Measurements from ENCODE around the gene PLPP6.

The PLPP6 gene

DNA sequence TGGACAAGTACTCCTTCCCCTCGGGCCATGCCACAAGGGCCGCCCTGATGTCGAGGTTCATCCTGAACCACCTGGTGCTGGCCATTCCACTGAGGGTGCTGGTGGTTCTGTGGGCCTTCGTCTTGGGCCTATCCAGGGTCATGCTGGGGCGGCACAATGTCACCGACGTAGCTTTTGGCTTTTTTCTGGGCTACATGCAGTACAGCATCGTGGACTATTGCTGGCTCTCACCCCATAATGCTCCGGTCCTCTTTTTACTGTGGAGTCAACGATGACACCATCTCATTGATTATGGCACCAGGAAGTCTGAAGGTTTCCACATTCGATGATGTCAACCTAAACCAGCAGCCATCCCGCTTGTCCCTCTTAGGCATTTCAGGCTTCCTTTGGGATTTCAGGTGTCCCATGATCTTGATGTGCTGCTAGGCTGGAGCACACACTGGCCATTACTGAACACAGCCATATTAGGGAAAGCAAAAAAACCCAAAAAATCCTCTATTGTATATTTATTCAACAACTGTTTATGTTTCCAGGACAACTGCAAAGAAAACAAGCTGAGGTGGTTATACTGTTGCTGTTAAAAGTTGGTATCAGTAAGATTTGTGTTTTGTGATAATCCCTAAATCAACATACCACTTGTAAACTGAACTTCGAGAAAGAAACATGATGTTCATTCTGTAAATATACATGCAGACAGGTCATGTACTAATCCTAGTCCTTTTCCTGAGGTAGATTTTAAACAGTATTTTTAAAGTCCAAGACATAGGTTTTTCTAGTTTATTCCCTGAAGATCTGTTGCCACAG, 1.1 kb downstream of the PLPP6 start:
- no peak for DNase-seq (ENCODE audit: low read depth)

DNA sequence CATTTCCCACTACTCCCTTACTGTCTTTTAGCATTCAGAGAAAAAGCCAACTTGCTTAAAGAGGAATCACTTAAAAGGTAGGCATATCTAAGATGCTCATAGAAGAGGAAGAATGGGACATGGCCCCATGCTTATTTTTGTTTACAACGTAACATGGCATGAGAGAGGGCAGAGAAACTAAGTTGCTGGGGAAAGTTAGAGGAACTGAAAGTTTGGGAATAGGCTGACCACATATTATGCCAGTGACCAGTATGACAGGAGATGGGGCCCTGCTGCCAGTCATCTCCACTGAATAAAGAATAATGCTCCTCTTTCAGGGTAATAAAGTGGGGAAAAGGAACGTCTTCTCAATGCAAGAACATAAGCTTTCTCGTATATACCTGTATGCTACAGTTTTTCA, 1.9 kb downstream of the PLPP6 start:
- no peak for DNase-seq (ENCODE audit: low read depth)

DNA sequence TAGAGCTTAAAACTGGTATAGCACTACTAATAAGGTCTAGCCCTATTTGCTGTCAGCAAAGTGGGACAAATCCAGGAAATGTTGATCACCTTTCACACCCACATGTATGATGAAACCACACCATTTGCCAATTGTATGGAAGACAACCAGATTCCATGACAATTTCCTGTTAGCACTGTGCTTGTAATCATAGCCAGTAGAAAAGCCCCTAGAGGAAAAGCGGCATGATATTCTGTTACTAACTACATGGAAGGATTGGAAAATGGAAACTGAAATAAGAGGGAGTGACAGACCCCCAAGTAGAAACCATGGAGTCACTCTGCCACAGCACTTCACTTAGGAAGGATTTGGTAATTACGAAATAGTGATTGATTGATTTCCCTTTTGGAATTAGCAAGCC, 3.3 kb downstream of the PLPP6 start:
- no peak for DNase-seq (ENCODE audit: low read depth)

DNA sequence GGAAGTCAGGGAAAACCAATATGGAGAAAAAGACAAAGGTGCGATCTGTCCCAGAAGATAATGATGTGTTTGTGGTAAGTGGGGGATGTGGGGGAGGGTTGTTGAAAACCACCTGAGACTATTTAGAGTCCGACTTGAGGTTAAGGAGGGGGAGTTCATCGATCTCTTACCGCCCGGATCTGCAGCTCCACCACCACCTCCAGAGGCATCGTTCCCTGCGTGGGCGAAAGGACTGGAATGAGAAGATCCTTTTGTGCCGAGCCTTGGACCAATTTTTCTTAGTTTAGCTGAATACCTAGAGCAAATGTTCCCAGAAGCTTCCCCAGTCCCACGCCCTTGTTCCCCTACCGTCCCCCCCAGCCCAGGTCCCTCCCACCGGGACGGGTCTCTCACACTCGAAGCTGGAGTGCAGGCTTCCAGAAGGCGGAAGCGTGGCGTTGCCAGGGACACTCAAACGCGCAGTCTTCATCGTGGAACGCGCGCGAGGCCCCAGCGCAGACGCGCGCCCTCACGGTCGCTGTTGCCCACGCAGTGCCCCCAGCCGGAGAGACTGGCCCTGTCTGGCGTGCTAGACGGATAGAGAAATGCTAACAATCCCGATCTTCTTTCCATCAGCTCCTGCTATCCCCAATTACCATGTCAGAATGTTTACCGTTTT, 4.1 kb downstream of the PLPP6 start, which contains the start of gene SPATA6L:
Gene SPATA6L (minus strand): TSS at position 439 of the 658 bp plus-strand sequence. CDS start 230 bp downstream, at position 209.
- no peak for DNase-seq (ENCODE audit: low read depth)

DNA sequence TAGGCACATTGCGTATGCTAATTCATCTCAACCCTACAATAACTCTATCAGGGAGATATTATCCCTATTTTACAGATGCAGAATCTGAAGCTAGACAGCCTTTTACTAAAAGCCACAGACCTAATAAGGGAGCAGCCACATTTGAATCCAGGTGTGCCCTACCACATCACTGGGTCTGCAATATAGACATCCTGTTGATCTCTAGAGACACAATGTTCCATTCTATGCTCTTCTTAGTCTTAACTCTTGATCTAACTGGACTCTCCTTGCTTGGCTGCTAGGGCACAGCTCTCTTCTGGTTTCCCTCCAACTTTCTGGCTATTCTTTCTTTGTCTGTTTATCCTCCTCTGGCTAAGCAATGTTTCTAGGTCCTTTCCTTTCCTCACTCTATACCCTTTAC, 5.6 kb downstream of the PLPP6 start:
- DNase-seq (ENCODE audit: low read depth), result no peak

DNA sequence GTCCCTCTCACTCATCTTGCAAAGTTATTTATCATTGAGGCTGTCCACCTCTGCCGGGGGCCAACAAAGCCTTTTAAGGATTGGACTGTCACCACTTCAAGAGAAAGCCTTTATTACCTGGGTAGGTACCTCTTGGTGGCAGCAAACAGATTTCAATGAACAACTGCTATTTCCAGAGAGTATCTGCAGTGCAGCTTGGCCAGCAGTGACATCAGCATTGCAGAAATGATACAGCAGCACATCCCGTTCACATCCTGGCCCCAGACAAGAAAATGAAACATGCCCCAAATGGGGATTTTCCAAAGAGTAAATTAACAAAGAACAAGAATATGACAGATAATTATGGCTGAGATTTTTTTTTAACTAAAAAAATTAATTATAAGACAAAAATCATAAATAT, 6.5 kb downstream of the PLPP6 start:
- no peak for DNase-seq (ENCODE audit: low read depth)

DNA sequence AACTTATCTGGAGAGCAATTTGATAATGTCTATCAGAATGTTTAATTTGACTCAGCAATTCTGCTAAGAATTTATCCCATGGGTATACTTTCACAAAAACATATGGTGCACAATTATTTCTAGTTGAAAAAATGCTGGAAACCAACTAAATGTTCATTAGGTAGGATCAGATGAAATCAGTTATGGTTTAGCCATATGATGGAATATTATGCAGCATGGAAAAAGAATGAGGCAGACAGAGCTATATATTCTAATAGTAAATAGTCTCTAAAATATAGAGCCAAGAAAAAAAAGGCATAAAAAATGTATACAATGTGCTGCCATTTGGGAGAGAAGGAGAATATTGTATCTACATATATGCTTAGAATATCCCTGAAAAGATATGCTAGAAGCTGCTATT, 7.8 kb downstream of the PLPP6 start:
- no peak for DNase-seq (ENCODE audit: low read depth)

DNA sequence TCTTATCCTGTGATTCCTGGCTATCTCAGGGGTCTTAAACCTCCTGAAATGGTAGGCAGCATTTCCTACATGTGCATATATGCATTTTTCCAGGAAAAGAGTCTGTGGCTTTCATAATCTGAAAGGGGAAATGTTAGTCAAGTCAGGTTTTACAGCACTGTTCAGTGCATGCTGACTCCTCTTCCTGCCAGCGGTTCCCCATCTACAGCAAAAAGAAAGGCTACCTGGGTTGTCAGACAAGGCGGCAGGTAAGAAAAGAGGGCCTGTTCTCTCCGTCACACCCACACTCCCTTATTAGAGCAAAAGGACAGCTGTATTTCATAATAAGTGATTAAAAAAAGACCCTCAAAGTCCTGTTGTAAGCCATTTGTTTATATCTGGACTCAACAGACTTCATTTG, 8.5 kb downstream of the PLPP6 start:
- DNase-seq (ENCODE audit: low read depth), result no peak

DNA sequence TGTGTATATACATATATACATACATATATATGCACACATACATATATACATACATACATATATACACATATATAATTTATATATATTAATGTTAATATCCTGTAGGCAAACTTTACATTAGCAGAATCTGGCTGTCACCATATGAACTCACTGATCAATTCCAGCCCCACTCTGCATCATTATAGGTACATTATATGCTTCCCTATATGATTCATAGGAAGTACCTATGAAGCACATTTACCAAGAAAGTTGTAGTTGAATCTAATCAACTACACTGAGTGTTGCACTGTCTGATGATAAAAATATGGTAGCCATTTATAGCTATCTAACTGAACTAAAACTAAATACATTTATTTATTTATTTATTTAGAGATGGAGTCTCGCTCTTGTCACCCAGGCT, 9.6 kb downstream of the PLPP6 start:
- DNase-seq (ENCODE audit: low read depth), result no peak

DNA sequence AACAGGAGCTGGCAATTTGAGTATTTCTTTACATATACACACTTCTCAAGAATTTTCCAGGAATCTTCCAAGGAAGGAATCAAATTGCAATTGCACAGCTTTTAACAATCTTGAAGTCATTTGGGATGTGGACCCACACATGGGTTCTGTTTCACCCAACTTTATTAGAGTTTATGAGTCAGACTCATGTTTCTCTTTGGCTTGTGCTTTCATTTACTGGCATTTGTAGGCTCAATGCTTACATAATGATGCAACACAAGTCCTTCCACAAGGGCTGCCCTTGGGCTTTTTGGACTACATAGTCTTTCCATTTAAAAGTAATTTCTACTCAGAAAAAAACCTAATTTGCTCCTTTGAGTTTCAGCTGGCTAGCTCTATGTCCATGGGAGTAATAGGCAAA, 12.7 kb downstream of the PLPP6 start:
- peak; percentile 92 for DNase-seq (ENCODE audit: low read depth)

DNA sequence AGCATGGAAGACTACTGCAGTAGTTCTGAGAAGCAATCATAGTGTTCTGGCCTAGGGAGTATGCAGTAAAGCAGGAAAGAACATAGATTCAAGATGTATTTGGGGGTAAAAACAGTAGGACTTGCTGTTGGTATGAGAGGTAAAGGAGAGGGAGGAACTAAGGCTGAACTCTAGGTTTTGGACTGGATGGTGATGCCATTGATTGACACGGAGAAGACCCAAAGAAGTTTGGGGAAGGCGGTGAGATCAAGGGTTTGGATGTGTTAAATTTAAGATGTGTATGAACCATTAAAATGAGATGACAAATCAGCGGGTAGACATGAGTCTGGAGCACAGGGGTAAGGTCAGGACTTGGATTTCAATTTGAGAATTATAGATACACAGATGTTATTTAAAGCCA, 15.3 kb downstream of the PLPP6 start:
- DNase-seq (ENCODE audit: low read depth), result no peak

DNA sequence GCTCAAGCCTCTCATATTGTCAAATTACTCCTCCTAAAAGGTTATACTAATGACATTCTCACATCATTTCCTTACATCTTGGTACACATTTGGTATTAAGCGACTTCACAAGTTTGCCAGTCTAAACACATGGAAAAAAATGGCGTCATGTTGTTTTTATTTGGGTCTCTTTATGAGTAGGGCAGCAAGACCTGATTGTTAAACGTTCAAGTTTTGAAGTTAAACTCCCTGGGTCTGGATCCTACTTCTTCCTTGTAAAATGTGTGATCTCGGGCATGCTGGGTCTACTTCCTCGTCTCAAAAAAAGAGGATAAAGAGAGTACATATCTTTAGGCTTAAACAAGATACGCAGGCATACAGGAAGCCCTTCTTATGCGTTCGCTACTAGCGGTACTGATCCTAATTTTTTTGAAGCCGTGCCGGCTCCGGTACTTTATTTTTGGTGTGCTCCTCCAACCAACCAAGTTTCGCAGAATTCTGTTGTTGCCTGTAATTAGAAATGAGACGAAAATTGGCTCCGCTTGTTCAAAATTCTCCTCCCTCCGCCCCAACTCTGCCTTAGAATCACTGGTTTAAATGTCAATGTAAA, 16.7 kb downstream of the PLPP6 start:
- no peak for DNase-seq (ENCODE audit: low read depth)

DNA sequence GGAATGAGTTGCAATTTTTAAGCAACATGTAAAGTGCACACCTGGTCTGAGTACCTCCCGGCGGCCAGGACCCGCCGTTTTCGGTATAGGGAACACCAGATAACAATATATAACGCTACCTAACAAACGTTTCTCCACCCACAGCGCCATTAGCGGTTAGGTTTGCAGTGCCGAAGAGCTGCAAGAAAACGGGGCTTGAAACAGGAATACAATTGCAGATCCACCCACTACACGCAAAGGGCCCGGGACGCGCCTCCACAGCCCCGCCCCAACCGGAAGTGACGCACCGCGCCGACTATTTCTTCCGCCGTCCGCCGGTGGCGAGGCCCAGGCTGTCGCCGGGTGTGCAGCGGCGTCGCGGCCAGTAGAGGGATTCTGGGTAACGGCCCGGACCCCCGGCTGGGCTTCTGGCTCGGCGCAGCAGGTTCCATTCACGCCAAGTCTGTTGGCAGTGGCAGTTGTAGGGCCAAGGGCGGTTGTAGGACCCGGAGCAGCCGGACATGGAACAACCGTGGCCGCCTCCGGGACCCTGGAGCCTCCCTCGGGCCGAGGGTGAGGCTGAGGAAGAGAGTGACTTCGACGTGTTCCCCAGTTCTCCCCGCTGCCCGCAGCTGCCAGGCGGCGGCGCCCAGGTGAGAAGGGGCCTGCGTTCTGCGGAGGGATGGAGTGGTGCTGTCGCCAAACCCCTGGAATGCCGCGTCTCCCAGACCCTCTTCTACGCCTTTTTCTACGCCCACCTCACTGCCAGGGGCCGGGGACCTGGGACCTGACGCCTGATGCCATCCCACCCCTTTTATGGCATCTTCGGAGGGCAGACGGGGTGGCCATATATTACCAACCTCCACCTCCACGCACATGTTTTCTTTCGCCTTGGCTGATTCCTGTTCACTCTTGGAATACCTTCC, 17.4 kb downstream of the PLPP6 start, which contains the start of gene CDC37L1:
Gene CDC37L1 (plus strand): TSS at position 302 of the 905 bp plus-strand sequence. CDS start 199 bp downstream, at position 501.
- peak; percentile 92 for DNase-seq (ENCODE audit: low read depth)

DNA sequence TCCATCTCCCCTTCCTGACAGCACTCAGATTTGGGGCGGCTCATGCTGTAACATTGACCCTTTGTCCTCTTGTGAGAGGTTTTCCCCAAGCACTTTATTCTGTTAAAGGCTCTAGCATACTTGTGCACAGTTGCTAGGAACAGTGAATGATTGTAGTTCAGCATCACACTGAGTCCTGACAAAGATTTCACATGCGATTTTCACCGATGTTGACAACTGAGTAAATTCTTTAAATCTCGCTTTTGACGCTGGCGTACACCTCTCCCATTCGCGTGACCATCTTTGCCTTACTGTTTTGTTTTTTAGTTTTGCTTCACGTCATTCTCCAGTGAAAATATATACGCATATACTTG, 18.1 kb downstream of the PLPP6 start:
- no peak for DNase-seq (ENCODE audit: low read depth)

DNA sequence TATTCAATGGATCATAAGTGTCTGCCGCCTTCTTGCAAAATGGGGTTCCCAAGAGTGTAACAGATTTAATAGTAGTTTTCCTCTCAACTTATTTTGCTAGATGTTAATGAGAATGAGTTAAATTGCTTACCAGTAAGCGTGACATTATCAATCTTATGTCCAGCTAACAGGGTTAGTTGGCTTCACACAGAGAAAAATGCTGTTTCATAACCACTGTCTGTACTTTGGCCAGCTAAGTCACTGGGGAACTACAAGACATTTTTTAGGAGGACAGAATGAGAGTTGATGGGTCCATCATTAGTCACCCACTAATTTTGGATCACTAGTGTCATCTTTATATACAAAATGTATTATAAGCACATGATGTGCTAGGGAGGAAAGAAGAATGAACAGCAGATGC, 18.7 kb downstream of the PLPP6 start:
- DNase-seq (ENCODE audit: low read depth), result no peak

DNA sequence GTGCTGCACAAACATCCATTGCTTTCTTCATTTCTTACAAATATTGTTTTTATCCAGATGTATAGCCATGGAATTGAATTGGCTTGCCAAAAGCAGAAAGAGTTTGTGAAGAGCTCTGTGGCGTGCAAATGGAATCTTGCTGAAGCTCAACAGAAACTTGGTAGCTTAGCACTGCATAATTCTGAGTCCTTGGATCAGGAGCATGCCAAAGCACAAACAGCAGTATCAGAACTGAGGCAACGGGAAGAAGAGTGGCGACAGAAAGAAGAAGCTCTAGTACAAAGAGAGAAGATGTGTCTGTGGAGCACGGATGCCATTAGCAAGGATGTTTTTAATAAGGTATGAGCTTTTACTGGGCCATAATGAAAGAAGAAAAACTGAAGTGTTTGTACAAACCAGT, 22.7 kb downstream of the PLPP6 start:
- DNase-seq (ENCODE audit: low read depth), result no peak

DNA sequence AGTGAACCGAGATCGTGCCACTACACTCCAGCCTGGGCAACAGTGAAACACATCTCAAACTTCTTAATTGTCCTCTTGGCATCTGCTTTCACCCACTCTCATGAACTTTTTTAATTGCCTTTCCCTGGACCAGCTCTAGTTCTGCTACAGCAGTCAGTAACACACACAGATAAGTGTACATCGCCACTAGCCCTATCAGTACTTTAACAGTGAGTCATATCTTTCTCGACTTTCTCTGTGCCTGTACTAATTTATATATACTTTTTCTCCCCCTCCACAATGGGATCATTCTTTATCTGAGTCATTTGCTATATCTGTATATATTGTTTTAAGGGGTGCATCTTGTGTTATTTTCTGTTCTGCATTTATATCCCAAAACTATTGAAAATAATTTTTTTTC, 24.0 kb downstream of the PLPP6 start:
- no peak for DNase-seq (ENCODE audit: low read depth)

DNA sequence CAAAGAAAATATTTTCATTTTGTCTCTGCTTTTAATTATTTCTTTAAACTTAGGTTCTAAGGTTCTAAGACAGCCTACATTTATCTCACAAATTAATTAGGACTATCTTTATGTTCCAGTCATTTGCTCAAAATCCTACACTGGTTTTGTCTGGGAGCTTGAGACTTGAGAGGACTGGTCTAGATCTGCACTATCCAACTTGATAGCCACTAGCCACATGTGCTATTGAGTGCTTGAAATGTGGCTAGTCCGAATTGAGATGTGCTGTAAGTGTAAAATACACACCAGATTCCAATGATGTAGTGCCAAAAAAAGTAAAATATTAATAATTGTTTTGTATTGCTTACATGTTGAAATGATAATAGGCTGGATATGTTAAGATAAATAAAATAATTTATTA, 24.5 kb downstream of the PLPP6 start:
- no peak for DNase-seq (ENCODE audit: low read depth)

DNA sequence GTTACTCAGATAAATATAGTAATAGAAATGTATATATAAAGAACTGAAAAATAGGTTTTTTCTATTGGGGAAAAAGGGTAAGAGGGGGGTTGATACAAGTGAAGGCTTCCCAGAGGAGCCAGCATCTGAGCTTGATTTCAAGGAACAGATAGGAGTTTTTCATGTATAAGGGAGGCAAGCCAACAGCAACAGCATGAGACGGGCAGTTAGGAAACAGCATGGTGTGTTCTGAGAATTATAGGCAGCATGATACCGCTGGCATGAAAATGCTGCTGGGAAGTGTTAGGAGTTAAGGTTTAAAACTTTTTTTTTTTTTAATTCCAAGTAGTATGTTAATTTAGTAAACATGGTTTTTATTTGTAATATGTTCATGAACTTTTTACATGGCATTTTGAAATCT, 26.9 kb downstream of the PLPP6 start:
- no peak for DNase-seq (ENCODE audit: low read depth)

DNA sequence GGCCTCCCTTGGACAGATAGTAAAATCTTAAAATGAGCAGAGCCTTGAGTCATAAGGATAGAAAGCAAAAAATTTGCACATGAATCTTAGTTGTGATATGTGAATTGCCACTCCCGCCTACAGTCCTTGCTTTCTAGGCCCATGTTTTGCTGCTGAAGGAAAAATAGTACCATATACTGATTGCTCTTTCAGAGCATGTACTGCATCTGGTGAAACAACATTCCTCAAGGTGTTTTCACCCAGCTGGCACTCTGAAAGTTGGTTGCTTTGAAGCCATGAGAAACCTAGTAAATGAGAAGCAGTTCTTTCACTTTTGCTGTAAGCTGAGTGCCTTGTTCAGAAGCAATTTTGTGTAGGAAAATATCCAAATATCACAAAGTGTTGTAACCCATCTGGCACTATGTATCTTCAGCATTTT, 27.6 kb downstream of the PLPP6 start:
- DNase-seq (ENCODE audit: low read depth), result no peak

DNA sequence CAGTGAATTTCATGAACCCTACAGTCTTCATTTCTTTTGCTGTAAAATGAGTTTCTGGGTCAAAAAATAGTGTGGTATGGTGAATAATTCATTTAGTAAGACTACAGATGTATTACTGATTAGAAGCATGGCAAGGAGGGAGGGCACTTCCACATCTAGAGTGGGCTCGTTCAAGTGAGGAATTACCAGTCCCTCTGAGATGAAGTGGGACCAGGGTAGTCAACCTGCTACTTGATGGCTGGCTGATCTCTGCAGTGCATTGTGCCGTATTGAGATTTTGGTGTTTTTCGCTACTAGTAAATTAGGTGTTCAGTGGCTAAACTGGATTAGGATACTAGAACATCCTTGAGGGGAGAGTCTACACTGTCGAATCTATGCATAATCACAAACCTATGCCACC, 28.1 kb downstream of the PLPP6 start:
- no peak for DNase-seq (ENCODE audit: low read depth)

DNA sequence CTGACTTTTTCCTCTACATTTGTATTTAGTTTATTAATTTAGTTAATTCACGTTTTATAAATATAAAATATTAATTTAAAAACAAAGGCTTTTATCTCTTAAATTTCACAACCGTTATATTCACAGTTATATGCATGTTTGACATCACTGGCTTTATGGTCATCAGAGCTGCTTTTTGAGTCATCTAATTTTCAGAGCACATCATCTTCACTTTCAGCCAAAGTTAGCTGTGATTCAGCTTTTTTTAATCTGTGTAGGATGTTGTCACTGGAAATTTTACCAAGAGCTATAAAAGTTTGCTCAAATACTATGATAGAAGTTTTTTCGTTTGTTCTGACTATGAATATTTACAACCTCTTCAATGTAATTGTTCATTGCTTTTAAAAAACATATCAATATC, 29.7 kb downstream of the PLPP6 start:
- no peak for DNase-seq (ENCODE audit: low read depth)

Measured in fibroblast of the conjunctiva (primary cell).